HepG2 (cell line): ENCODE results near the gene CYSRT1. TPM values are rescaled to one million over a fixed set of nuclear protein-coding genes. Genes with fewer than 3 reads are reported as not detected.

Source experiments
- AHR ChIP-seq: IDR thresholded peaks from 2 replicates; pipeline ENCODE4 v1.6.1; 2018; ENCODE audit warnings: missing genetic modification reagents, missing compliant biosample characterization
- CBX5 ChIP-seq: sonication (generic); formaldehyde crosslinking; IDR thresholded peaks from 2 replicates; pipeline ENCODE4 v1.4.0; 2020; ENCODE audit warnings: missing genetic modification reagents, borderline replicate concordance
- DPF2 ChIP-seq: sonication (generic); formaldehyde crosslinking; IDR thresholded peaks from 2 replicates; pipeline ENCODE4 v1.4.0; 2020; ENCODE audit warnings: mild to moderate bottlenecking, low read depth, missing genetic modification reagents, borderline replicate concordance
- ELF1 ChIP-seq: sonication (generic); formaldehyde crosslinking; IDR thresholded peaks from 2 replicates; pipeline ENCODE4 v1.4.0; 2020; ENCODE audit warnings: missing genetic modification reagents
- FOXK2 ChIP-seq: fragments of 450-650 bp; IDR thresholded peaks from 2 replicates; pipeline ENCODE4 v1.6.1; 2016
- IKZF4 ChIP-seq: sonication (generic); formaldehyde crosslinking; IDR thresholded peaks from 2 replicates; pipeline ENCODE4 v1.5.1; 2020; ENCODE audit warnings: borderline replicate concordance, mild to moderate bottlenecking, low read depth, missing genetic modification reagents; ENCODE audit errors: not compliant biosample characterization
- KLF9 ChIP-seq: IDR thresholded peaks from 2 replicates; pipeline ENCODE4 v1.6.1; 2016; ENCODE audit warnings: low read depth
- RFXAP ChIP-seq: sonication (generic); formaldehyde crosslinking; IDR thresholded peaks from 2 replicates; pipeline ENCODE4 v1.4.0; 2020; ENCODE audit warnings: missing genetic modification reagents, borderline replicate concordance
- RXRA ChIP-seq: sonication (generic); formaldehyde crosslinking; IDR thresholded peaks from 2 replicates; pipeline ENCODE4 v1.5.1; 2020; ENCODE audit warnings: missing genetic modification reagents
- SALL1 ChIP-seq: sonication (generic); formaldehyde crosslinking; IDR thresholded peaks from 2 replicates; pipeline ENCODE4 v1.8.0; 2022; ENCODE audit warnings: mild to moderate bottlenecking, missing genetic modification reagents
- TSC22D2 ChIP-seq: sonication (generic); formaldehyde crosslinking; IDR thresholded peaks from 2 replicates; pipeline ENCODE4 v1.5.1; 2020; ENCODE audit warnings: missing genetic modification reagents, mild to moderate bottlenecking, borderline replicate concordance
- YY1 ChIP-seq: IDR thresholded peaks from 2 replicates; pipeline ENCODE4 v1.6.1; 2011; ENCODE audit warnings: low read length, low read depth, moderate library complexity, mild to moderate bottlenecking; ENCODE audit not compliant: insufficient read depth, insufficient replicate concordance
- ZBTB7B ChIP-seq: sonication (generic); formaldehyde crosslinking; IDR thresholded peaks from 2 replicates; pipeline ENCODE4 v1.4.0; 2020; ENCODE audit warnings: missing genetic modification reagents
- ZFP1 ChIP-seq: IDR thresholded peaks from 2 replicates; pipeline ENCODE4 v1.6.1; 2016
- ZNF101 ChIP-seq: sonication (generic); formaldehyde crosslinking; IDR thresholded peaks from 2 replicates; pipeline ENCODE4 v1.4.0; 2020; ENCODE audit warnings: mild to moderate bottlenecking, low read depth, missing genetic modification reagents, borderline replicate concordance
- ZNF224 ChIP-seq: sonication (generic); formaldehyde crosslinking; IDR thresholded peaks from 2 replicates; pipeline ENCODE4 v1.5.0; 2020; ENCODE audit warnings: mild to moderate bottlenecking, missing genetic modification reagents
- ZNF382 ChIP-seq: sonication (generic); formaldehyde crosslinking; IDR thresholded peaks from 2 replicates; pipeline ENCODE4 v1.5.0; 2020; ENCODE audit warnings: missing genetic modification reagents, mild to moderate bottlenecking, borderline replicate concordance
- ZNF577 ChIP-seq: sonication (generic); formaldehyde crosslinking; IDR thresholded peaks from 2 replicates; pipeline ENCODE4 v1.4.0; 2020; ENCODE audit warnings: mild to moderate bottlenecking, low read depth, missing genetic modification reagents, borderline replicate concordance
- ZNF678 ChIP-seq: sonication (generic); formaldehyde crosslinking; IDR thresholded peaks from 2 replicates; pipeline ENCODE4 v1.4.0; 2020; ENCODE audit warnings: mild to moderate bottlenecking, missing genetic modification reagents
- ZNF777 ChIP-seq: sonication (generic); formaldehyde crosslinking; IDR thresholded peaks from 2 replicates; pipeline ENCODE4 v1.4.0; 2020; ENCODE audit warnings: missing genetic modification reagents
- polyA plus RNA-seq, 8 experiments: library from polyadenylated mRNA; depleted of rRNA in 3 of 8; stranded (reverse) in 7 of 8; unstranded in 1 of 8; fragments of >200 nt; fragmentation: Illumina TruSeq in 4 of 8; extraction: Trizol in 4 of 8; gene quantifications; 2 replicates each; pipeline versions ENCODE4 v1.2.1 to v1.2.3, GENCODE V29; 2011 to 2016; ENCODE audit warnings: low read depth in 4 of 8, missing spikeins in 1 of 8, mixed read lengths in 1 of 8; ENCODE audit not compliant: insufficient read depth in 1 of 8
- total RNA-seq, 5 experiments: library from RNA; depleted of rRNA; stranded (reverse); fragments of >200 nt; fragmentation: Illumina TruSeq; extraction: Trizol; gene quantifications; 2 replicates each; pipeline ENCODE4 v1.2.3, GENCODE V29; 2016; ENCODE audit warnings: low read depth in 1 of 5
- TF ChIP-seq, protein P1 (sequence below): sonication (generic); formaldehyde crosslinking; IDR thresholded peaks from 2 replicates; pipeline ENCODE4 v1.4.0; 2020; ENCODE audit warnings: missing genetic modification reagents
- TF ChIP-seq, protein P2 (sequence below): fragments of 450-650 bp; IDR thresholded peaks from 2 replicates; pipeline ENCODE4 v1.6.1; 2016
- TF ChIP-seq, protein P3 (sequence below): sonication (generic); formaldehyde crosslinking; IDR thresholded peaks from 2 replicates; pipeline ENCODE4 v1.8.1; 2023; ENCODE audit warnings: mild to moderate bottlenecking, missing genetic modification reagents
- TF ChIP-seq, protein P4 (sequence below): sonication (generic); formaldehyde crosslinking; IDR thresholded peaks from 2 replicates; pipeline ENCODE4 v1.5.1; 2020; ENCODE audit warnings: missing genetic modification reagents, mild to moderate bottlenecking, borderline replicate concordance

The CYSRT1 gene
- total and polyA plus RNA-seq, 2 of the 13 experiments (the other 11 are each of a cell fraction or from before 2014, with no cell fraction given) = 1.5 to 2.1 TPM

DNA sequence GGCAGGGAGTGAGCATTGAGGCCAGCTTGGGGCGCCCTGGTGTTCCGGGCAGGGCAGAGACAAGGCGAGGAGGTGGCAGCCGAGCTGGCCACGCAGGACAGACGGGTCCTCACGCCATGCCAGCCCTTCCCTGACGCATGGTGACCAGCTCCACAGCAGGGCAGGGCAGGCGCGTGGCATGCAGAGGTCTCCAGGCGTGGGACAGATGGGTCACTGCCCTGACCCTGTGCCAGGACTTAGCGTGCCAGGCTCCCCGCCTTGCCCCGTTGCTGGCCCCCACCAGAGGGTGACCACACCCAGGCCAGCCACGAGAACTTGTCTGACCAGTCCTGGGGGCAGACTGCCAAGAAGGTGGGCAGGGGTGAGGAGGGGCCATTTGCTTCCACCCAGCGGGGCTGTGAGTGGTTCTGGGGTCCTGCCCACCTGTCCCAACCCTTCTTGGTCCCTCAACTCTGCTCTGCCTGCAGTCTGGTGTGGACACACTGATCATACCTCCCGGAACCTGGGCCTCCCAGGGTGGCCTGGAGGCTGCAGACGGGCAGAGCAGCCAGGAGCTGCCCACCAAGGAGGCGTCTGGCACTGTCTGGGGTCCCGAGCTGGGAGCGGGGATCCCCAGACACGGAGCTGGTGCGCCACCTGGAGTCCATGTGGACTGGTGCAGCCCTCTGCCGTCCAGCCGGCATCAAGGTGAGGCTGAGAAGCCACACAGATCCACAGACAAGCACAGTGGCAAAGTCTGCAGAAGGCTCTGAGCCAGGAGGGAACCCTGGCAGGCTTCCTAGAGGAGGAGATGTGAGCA lies 2.3 kb downstream of the CYSRT1 start, which contains the start of gene RNF224 (continued):
- TF ChIP-seq ZNF577 (CRISPR knock-in tag) (no peak), RFXAP (CRISPR knock-in tag) (peak; percentile 45; the same call in 1 of the 2 replicates), SALL1 (CRISPR knock-in tag) (peak; percentile 55), ZNF777 (peak; percentile 82), ZNF224 (CRISPR knock-in tag) (no peak), TSC22D2 (0 out of 2 replicates have a peak, but pooled peaks have one; percentile 23), YY1 (peak; percentile 13), ZFP1 (CRISPR knock-in tag) (no peak), ZBTB7B (peak; percentile 76; the same call in 1 of the 2 replicates), IKZF4 (CRISPR knock-in tag) (peak; percentile 61), FOXK2 (no peak), DPF2 (CRISPR knock-in tag) (no peak), ZNF101 (CRISPR knock-in tag) (no peak), AHR (CRISPR knock-in tag) (no peak), KLF9 (CRISPR knock-in tag) (no peak), ZNF678 (CRISPR knock-in tag) (no peak), ELF1 (0 out of 2 replicates have a peak, but pooled peaks have one; percentile 28), RXRA (CRISPR knock-in tag) (peak; percentile 41), ZNF382 (CRISPR knock-in tag) (no peak), CBX5 (CRISPR knock-in tag) (peak; percentile 48; the same call in 1 of the 2 replicates)
- TF ChIP-seq, protein P1, sequence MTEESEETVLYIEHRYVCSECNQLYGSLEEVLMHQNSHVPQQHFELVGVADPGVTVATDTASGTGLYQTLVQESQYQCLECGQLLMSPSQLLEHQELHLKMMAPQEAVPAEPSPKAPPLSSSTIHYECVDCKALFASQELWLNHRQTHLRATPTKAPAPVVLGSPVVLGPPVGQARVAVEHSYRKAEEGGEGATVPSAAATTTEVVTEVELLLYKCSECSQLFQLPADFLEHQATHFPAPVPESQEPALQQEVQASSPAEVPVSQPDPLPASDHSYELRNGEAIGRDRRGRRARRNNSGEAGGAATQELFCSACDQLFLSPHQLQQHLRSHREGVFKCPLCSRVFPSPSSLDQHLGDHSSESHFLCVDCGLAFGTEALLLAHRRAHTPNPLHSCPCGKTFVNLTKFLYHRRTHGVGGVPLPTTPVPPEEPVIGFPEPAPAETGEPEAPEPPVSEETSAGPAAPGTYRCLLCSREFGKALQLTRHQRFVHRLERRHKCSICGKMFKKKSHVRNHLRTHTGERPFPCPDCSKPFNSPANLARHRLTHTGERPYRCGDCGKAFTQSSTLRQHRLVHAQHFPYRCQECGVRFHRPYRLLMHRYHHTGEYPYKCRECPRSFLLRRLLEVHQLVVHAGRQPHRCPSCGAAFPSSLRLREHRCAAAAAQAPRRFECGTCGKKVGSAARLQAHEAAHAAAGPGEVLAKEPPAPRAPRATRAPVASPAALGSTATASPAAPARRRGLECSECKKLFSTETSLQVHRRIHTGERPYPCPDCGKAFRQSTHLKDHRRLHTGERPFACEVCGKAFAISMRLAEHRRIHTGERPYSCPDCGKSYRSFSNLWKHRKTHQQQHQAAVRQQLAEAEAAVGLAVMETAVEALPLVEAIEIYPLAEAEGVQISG (CRISPR knock-in tag) = peak; percentile 8
- TF ChIP-seq, protein P2, sequence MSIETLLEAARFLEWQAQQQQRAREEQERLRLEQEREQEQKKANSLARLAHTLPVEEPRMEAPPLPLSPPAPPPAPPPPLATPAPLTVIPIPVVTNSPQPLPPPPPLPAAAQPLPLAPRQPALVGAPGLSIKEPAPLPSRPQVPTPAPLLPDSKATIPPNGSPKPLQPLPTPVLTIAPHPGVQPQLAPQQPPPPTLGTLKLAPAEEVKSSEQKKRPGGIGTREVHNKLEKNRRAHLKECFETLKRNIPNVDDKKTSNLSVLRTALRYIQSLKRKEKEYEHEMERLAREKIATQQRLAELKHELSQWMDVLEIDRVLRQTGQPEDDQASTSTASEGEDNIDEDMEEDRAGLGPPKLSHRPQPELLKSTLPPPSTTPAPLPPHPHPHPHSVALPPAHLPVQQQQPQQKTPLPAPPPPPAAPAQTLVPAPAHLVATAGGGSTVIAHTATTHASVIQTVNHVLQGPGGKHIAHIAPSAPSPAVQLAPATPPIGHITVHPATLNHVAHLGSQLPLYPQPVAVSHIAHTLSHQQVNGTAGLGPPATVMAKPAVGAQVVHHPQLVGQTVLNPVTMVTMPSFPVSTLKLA = 0 out of 2 replicates have a peak, but pooled peaks have one; percentile 25
- TF ChIP-seq, protein P3, sequence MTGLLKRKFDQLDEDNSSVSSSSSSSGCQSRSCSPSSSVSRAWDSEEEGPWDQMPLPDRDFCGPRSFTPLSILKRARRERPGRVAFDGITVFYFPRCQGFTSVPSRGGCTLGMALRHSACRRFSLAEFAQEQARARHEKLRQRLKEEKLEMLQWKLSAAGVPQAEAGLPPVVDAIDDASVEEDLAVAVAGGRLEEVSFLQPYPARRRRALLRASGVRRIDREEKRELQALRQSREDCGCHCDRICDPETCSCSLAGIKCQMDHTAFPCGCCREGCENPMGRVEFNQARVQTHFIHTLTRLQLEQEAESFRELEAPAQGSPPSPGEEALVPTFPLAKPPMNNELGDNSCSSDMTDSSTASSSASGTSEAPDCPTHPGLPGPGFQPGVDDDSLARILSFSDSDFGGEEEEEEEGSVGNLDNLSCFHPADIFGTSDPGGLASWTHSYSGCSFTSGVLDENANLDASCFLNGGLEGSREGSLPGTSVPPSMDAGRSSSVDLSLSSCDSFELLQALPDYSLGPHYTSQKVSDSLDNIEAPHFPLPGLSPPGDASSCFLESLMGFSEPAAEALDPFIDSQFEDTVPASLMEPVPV (CRISPR knock-in tag) = 0 out of 2 replicates have a peak, but pooled peaks have one; percentile 13
- TF ChIP-seq, protein P4, sequence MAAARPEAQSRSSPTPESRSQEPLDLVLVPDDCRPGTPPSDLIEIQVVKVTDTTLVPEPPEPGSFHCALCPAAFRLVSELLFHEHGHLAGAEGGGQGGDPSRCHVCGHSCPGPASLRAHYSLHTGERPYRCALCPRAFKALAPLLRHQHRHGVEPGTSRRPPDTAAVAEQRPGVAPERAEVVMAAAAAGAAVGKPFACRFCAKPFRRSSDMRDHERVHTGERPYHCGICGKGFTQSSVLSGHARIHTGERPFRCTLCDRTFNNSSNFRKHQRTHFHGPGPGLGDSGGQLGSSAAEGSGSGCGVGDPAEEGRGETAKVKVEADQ = 0 out of 2 replicates have a peak, but pooled peaks have one; percentile 22
